H9 (cell line): Measurements from ENCODE around the gene TGFB1I1. TPM values are rescaled to one million over a fixed set of nuclear protein-coding genes. Genes with fewer than 3 reads are reported as not detected.
A peak's percentile ranks its signal among the peaks of the same experiment; 100 is the strongest.

Experiments
- DNase-seq: peaks from one replicate; pipeline ENCODE4 v3.0.0-alpha.2; 2017
- H2AFZ ChIP-seq: one replicate; pipeline ENCODE4 v1.6.1; 2013; ENCODE audit warnings: mild to moderate bottlenecking, low read length, control low read depth, moderate library complexity
- H2AK5ac ChIP-seq: 2 replicates; pipeline ENCODE4 v1.6.1; 2013; ENCODE audit warnings: low read length, control low read depth, mixed read lengths; ENCODE audit not compliant: insufficient read length
- H2BK120ac ChIP-seq: one replicate; pipeline ENCODE4 v1.6.1; 2013; ENCODE audit warnings: low read depth, mild to moderate bottlenecking, low read length, control low read depth, inconsistent platforms; ENCODE audit not compliant: poor library complexity, severe bottlenecking
- H2BK12ac ChIP-seq: 2 replicates; pipeline ENCODE4 v1.6.1; 2013; ENCODE audit warnings: low read length, control low read depth, mixed read lengths, low read depth; ENCODE audit not compliant: insufficient read length
- H2BK15ac ChIP-seq: 2 replicates; pipeline ENCODE4 v1.6.1; 2013; ENCODE audit warnings: low read depth, low read length, control low read depth
- H2BK20ac ChIP-seq: one replicate; pipeline ENCODE4 v1.6.1; 2013; ENCODE audit warnings: low read depth, mild to moderate bottlenecking, low read length, control low read depth, inconsistent platforms; ENCODE audit not compliant: poor library complexity, severe bottlenecking
- H2BK5ac ChIP-seq: 2 replicates; pipeline ENCODE4 v1.6.1; 2013; ENCODE audit warnings: low read length, control low read depth, mixed read lengths; ENCODE audit not compliant: insufficient read length
- H3K14ac ChIP-seq: 2 replicates; pipeline ENCODE4 v1.6.1; 2013; ENCODE audit warnings: low read length, control low read depth; ENCODE audit not compliant: insufficient read depth
- H3K18ac ChIP-seq: 2 replicates; pipeline ENCODE4 v1.6.1; 2013; ENCODE audit warnings: low read depth, mild to moderate bottlenecking, mixed read lengths, low read length, control low read depth; ENCODE audit not compliant: insufficient read length
- H3K23ac ChIP-seq: 2 replicates; pipeline ENCODE4 v1.6.1; 2013; ENCODE audit warnings: low read length, control low read depth, mixed read lengths, low read depth; ENCODE audit not compliant: insufficient read length
- H3K23me2 ChIP-seq: 2 replicates; pipeline ENCODE4 v1.6.1; 2013; ENCODE audit warnings: low read depth, mild to moderate bottlenecking, mixed read lengths, low read length, control low read depth; ENCODE audit not compliant: insufficient read length, poor library complexity, severe bottlenecking
- H3K27ac ChIP-seq: 2 replicates; pipeline ENCODE4 v1.5.1; 2013; ENCODE audit warnings: low read length, control low read depth, mixed read lengths, low read depth; ENCODE audit not compliant: insufficient read length
- H3K27me3 ChIP-seq: 2 replicates; pipeline ENCODE4 v1.6.1; 2013; ENCODE audit warnings: low read length, control low read depth, inconsistent platforms; ENCODE audit not compliant: insufficient read depth
- H3K4ac ChIP-seq: 2 replicates; pipeline ENCODE4 v1.6.1; 2013; ENCODE audit warnings: low read depth, mild to moderate bottlenecking, control low read depth, inconsistent platforms, low read length, moderate library complexity
- H3K4me1 ChIP-seq: 2 replicates; pipeline ENCODE4 v1.6.1; 2013; ENCODE audit warnings: low read length, control low read depth, inconsistent platforms; ENCODE audit not compliant: insufficient read depth
- H3K4me2 ChIP-seq: 2 replicates; pipeline ENCODE4 v1.6.1; 2013; ENCODE audit warnings: low read length, control low read depth, mixed read lengths; ENCODE audit not compliant: insufficient read length, insufficient read depth
- H3K56ac ChIP-seq: 2 replicates; pipeline ENCODE4 v1.6.1; 2013; ENCODE audit warnings: low read depth, mild to moderate bottlenecking, mixed read lengths, low read length, control low read depth; ENCODE audit not compliant: insufficient read length
- H3K79me1 ChIP-seq: 2 replicates; pipeline ENCODE4 v1.6.1; 2013; ENCODE audit warnings: low read depth, mild to moderate bottlenecking, moderate library complexity, low read length, control low read depth, inconsistent platforms; ENCODE audit not compliant: insufficient read depth, poor library complexity, severe bottlenecking
- H3K79me2 ChIP-seq: 2 replicates; pipeline ENCODE4 v1.6.1; 2013; ENCODE audit warnings: low read length, control low read depth, inconsistent platforms; ENCODE audit not compliant: insufficient read depth
- H3K9ac ChIP-seq: 2 replicates; pipeline ENCODE4 v1.6.1; 2013; ENCODE audit warnings: low read length, control low read depth, mixed read lengths; ENCODE audit not compliant: insufficient read length; ENCODE audit errors: extremely low read depth
- H3K9me3 ChIP-seq: one replicate; pipeline ENCODE4 v1.6.1; 2013; ENCODE audit warnings: low read depth, low read length, inconsistent platforms; ENCODE audit not compliant: control insufficient read depth
- H3T11ph ChIP-seq: one replicate; pipeline ENCODE4 v1.6.1; 2013; ENCODE audit warnings: mild to moderate bottlenecking, low read length, control low read depth, inconsistent platforms
- H4K20me1 ChIP-seq: one replicate; pipeline ENCODE4 v1.6.1; 2013; ENCODE audit not compliant: control insufficient read depth, insufficient read length, insufficient read depth
- H4K5ac ChIP-seq: 2 replicates; pipeline ENCODE4 v1.6.1; 2013; ENCODE audit warnings: low read depth, mild to moderate bottlenecking, mixed read lengths, low read length, control low read depth; ENCODE audit not compliant: insufficient read length
- H4K8ac ChIP-seq: replicated peaks from 2 replicates; pipeline ENCODE4 v1.6.1; 2013; ENCODE audit warnings: low read length, control low read depth, mixed read lengths, low read depth; ENCODE audit not compliant: insufficient read length
- H4K91ac ChIP-seq: 2 replicates; pipeline ENCODE4 v1.6.1; 2013; ENCODE audit warnings: low read depth, mild to moderate bottlenecking, moderate library complexity, mixed read lengths, low read length, control low read depth; ENCODE audit not compliant: insufficient read length
- H3K27ac Mint-ChIP-seq, 3 experiments: 2 replicates in 2 of 3; 3 replicates in 1 of 3; pipeline ENCODE4 v1.8.0; 2020 to 2021; ENCODE audit warnings: mixed read lengths in 3 of 3, mild to moderate bottlenecking in 1 of 3, moderate library complexity in 1 of 3
- H3K27me3 Mint-ChIP-seq: 2 replicates; pipeline ENCODE4 v1.8.0; 2021; ENCODE audit warnings: low read depth, mild to moderate bottlenecking, moderate library complexity, mixed read lengths
- H3K36me3 Mint-ChIP-seq, 3 experiments: 2 replicates in 2 of 3; 3 replicates in 1 of 3; pipeline ENCODE4 v1.8.0; 2020 to 2021; ENCODE audit warnings: low read depth in 3 of 3, mixed read lengths in 3 of 3; ENCODE audit not compliant: insufficient read depth in 1 of 3
- H3K4me1 Mint-ChIP-seq, 2 experiments: 2 replicates each; pipeline ENCODE4 v1.8.0; 2020; ENCODE audit warnings: mixed read lengths in 2 of 2
- H3K4me3 Mint-ChIP-seq, 2 experiments: 2 replicates in 1 of 2; 3 replicates in 1 of 2; pipeline ENCODE4 v1.8.0; 2020 to 2021; ENCODE audit warnings: mild to moderate bottlenecking in 2 of 2, mixed read lengths in 2 of 2, moderate library complexity in 1 of 2
- H3K9me3 Mint-ChIP-seq, 2 experiments: 2 replicates in 1 of 2; 3 replicates in 1 of 2; pipeline ENCODE4 v1.8.0; 2020; ENCODE audit warnings: mild to moderate bottlenecking in 2 of 2, mixed read lengths in 2 of 2, moderate library complexity in 1 of 2
- WGBS: extraction: QIAGEN DNeasy Blood & Tissue Kit; methylation state at CpG from one replicate; pipeline ENCODE4 v1.1.7; 2013; ENCODE audit warnings: missing lambda C conversion rate, low lambda C conversion rate, mixed read lengths; ENCODE audit not compliant: insufficient read length; ENCODE audit errors: extremely low coverage; 5-methylcytosine and 5-hydroxymethylcytosine counted together
- total RNA-seq: library from RNA; stranded (reverse); gene quantifications from 2 replicates; pipeline ENCODE4 v1.2.1, GENCODE V29; 2021
- TF ChIP-seq, protein P1 (sequence below): fragments of 200-600 bp; sonication (generic); conservative IDR thresholded peaks from 3 replicates; pipeline ENCODE4 v1.8.0; 2021; ENCODE audit warnings: antibody characterized with exemption, mild to moderate bottlenecking

Gene TGFB1I1
- total RNA-seq, 1 experiment from 2014 or later, result 15.4 TPM

DNA sequence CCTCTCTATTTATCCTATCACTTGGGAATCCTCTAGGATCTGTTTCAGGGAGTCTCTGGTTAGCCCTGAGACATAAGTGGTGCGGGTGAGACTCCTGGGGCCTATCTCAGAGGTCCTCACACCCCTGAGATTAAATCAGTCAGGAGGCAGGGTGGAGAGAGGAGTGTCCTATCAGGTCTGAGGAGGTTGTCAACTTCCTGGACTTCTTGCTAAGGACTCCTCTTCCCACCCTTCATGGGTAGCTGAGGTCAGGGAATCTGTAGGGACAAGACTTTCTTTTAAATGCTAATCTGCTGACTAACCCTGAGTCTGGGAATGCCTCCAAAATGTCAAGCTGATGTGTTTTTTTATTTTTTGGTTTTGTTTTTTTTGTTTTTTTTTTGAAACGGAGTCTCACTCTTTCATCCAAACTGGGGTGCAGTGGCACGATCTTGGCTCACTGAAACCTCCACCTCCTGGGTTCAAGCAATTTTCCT lies 19.3 kb upstream of the TGFB1I1 start:
- Histone ChIP-seq H2AFZ (no peak overlapping the region), H3K79me2 (no peaks in the 10 kb centered on the region; the same call in 1 of the 2 replicates), H2BK120ac (no peak overlapping the region), H2BK15ac (no peak overlapping the region), H3K23me2 (no peaks in the 10 kb centered on the region), H3K4ac (no peak overlapping the region), H3K23ac (no peak overlapping the region), H4K5ac (no peak overlapping the region), H3K14ac (no peak overlapping the region), H2BK5ac (no peak overlapping the region), H3K79me1 (peaks cover 4% of the 10 kb centered on the region), H4K91ac (no peak overlapping the region), H3K9me3 (no peaks in the 10 kb centered on the region), H3K4me2 (no peak overlapping the region), H3T11ph (no peak overlapping the region), H4K20me1 (no peaks in the 10 kb centered on the region), H3K27ac (no peak overlapping the region), H3K56ac (no peak overlapping the region), H3K4me1 (peaks cover 9% of the 10 kb centered on the region; the same call in 1 of the 2 replicates), H2AK5ac (no peak overlapping the region), H2BK20ac (no peak overlapping the region), H3K9ac (no peak overlapping the region), H3K18ac (no peak overlapping the region), H4K8ac (no peak overlapping the region), H2BK12ac (no peak overlapping the region), H3K27me3 (no peaks in the 10 kb centered on the region)
- Mint-ChIP-seq H3K4me1 (peaks cover 30 to 41% of the 10 kb centered on the region in 2 experiments), H3K27ac (peak overlapping the region in 2 of 3 experiments; percentile 73 to 77; a peak in 3 of 7 replicates), H3K36me3 (peaks cover 0 to 5% (median 0%) of the 10 kb centered on the region in 3 experiments; a peak in 4 of 7 replicates), H3K4me3 (no peak overlapping the region; a peak in 2 of 5 replicates), H3K27me3 (peaks cover 3% of the 10 kb centered on the region), H3K9me3 (no peaks in the 10 kb centered on the region)
- no peak for DNase-seq
- no CpG with 5 or more reads among the region's 3 CpGs for WGBS
- TF ChIP-seq, protein P1, sequence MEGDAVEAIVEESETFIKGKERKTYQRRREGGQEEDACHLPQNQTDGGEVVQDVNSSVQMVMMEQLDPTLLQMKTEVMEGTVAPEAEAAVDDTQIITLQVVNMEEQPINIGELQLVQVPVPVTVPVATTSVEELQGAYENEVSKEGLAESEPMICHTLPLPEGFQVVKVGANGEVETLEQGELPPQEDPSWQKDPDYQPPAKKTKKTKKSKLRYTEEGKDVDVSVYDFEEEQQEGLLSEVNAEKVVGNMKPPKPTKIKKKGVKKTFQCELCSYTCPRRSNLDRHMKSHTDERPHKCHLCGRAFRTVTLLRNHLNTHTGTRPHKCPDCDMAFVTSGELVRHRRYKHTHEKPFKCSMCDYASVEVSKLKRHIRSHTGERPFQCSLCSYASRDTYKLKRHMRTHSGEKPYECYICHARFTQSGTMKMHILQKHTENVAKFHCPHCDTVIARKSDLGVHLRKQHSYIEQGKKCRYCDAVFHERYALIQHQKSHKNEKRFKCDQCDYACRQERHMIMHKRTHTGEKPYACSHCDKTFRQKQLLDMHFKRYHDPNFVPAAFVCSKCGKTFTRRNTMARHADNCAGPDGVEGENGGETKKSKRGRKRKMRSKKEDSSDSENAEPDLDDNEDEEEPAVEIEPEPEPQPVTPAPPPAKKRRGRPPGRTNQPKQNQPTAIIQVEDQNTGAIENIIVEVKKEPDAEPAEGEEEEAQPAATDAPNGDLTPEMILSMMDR, result no peak
